Measurements from ENCODE around the gene SLC9A5. TPM values are rescaled to one million over a fixed set of nuclear protein-coding genes. Genes with fewer than 3 reads are reported as not detected.

Gene SLC9A5
- total RNA-seq, 1 donor from 2014 or later = 1.3 TPM

GRCh38 chr16:67228905-67229304 is 19.9 kb upstream of the SLC9A5 start:
- no peak for TF ChIP-seq CTCF (IDR thresholded peaks at IDR 0.05; ENCODE audit: borderline replicate concordance)
- Histone ChIP-seq H3K27ac (replicated peaks) (no peak overlapping the region), H3K4me1 (peaks cover 33% of the 10 kb centered on the region), H3K27me3 (ENCODE audit: low read depth) (no peaks in the 10 kb centered on the region), H3K9me3 (replicated peaks) (no peaks in the 10 kb centered on the region), H3K36me3 (peaks cover 58% of the 10 kb centered on the region), H3K4me3 (no peak overlapping the region)
- DNase-seq = no peak
- intact Hi-C loops (cut with micrococcal nuclease) = no loop called here

DNA sequence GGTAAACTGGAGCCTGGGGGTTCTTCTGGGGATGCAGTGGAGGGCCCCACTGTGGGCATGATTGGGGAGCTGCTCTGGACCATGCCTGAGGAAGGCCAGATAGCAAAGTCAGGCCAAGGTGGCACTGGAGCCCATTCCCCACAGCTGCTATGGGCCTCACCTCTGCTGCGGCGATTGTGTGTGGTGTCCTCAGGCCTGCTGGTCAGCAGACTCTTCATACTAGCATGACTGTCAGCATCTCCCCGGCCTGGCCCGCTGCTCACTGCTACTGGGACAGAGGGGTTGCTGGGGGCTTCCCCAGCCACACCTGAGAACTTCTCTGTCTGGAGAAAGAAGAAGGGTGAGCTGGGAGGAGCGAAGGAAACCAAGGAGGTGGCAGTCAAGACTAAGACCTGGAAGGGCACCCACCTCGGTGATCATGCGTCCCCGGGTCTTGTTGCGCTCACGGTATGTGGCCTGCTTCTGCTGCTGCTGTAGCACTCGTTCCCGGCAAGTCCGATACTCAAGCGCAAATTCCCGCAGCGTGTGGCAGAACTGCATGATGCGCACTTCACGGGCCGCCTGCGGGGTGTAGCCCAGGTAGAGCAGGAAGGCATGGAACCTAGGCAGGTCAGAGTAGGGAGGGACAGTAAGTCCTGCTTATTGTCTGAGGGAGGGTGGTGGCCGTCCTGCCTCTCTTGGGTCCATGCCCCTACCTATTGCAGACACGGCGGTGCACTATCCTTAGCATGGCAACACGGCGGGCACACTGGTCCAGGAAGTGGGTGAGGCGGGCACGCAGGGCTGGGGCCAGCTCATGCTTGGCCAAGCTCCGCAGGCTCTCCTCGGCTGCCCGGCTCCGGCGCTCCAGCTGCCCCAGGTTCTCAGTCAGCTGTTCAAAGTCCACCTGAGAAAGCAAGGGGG is 18.6 kb upstream of the SLC9A5 start:
- Histone ChIP-seq H3K27me3 (ENCODE audit: low read depth) (no peaks in the 10 kb centered on the region), H3K36me3 (peaks cover 70% of the 10 kb centered on the region), H3K27ac (replicated peaks) (no peak overlapping the region), H3K4me1 (peaks cover 33% of the 10 kb centered on the region), H3K9me3 (replicated peaks) (no peaks in the 10 kb centered on the region), H3K4me3 (no peak overlapping the region)
- intact Hi-C loops (cut with micrococcal nuclease) = no loop called here
- DNase-seq = no peak
- TF ChIP-seq CTCF (IDR thresholded peaks at IDR 0.05; ENCODE audit: borderline replicate concordance) = no peak

GRCh38 chr16:67230809-67231660 is 17.7 kb upstream of the SLC9A5 start:
- no peak for DNase-seq
- H3K27ac ChIP-seq (replicated peaks) = no peak overlapping the region

DNA sequence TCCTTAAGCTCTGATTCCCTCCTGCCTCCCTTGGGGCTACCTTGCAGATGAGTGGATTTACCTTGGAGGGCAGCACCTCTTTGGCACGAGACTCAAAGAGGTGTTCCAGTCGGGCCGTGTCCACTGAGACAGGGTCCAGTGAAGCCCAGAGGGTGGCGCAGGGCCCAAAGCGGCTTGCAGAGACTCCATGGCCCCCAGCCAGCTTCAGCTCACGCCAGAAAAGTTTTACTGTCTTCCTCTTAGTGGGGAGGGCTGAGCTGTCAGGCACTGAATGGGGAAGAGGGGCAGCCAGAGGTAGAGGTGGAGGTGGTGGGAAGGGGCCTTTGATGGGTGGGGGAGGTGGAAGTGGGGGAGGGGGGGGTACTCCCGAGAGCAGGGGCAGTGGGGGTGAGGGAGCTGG is 15.2 kb upstream of the SLC9A5 start:
- Histone ChIP-seq H3K27ac (replicated peaks) (no peak overlapping the region), H3K4me1 (no peaks in the 10 kb centered on the region), H3K4me3 (no peak overlapping the region), H3K9me3 (replicated peaks) (no peaks in the 10 kb centered on the region), H3K27me3 (ENCODE audit: low read depth) (no peaks in the 10 kb centered on the region), H3K36me3 (peaks cover 97% of the 10 kb centered on the region)
- intact Hi-C loops (cut with micrococcal nuclease) = no loop called here
- no peak for TF ChIP-seq CTCF (IDR thresholded peaks at IDR 0.05; ENCODE audit: borderline replicate concordance)
- DNase-seq = no peak

More at GRCh38 chr16:67230809-67231660, 17.7 kb upstream of the SLC9A5 start:
- no peak for TF ChIP-seq CTCF (IDR thresholded peaks at IDR 0.05; ENCODE audit: borderline replicate concordance)
- Histone ChIP-seq H3K4me1 (peaks cover 24% of the 10 kb centered on the region), H3K4me3 (no peak overlapping the region), H3K9me3 (replicated peaks) (no peaks in the 10 kb centered on the region), H3K36me3 (peaks cover 79% of the 10 kb centered on the region), H3K27me3 (ENCODE audit: low read depth) (no peaks in the 10 kb centered on the region)
- intact Hi-C loops (cut with micrococcal nuclease) = no loop called here

DNA sequence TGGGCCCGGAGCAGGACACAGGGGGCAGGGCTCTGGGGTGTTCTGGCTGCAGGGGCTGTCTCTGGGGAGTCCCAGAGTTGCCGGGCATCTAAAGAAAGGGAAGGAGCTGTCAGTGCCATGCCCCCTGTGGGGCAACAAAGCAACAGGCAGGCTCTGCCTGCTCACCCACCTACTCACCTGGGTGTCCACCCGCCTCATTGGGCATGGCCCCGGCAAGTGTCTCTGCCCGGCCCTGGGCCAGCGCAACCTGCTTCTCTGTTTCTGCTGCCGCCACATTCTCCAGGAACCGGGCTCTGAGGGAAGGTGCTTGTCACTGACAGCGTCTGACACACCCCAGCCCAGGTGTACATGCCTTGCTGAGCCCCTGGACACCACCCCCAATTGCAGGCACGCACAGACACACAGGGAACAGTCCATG is 14.6 kb upstream of the SLC9A5 start:
- no peak overlapping the region for H3K27ac ChIP-seq (replicated peaks)
- H3K9me3 ChIP-seq (replicated peaks) = no peaks in the 10 kb centered on the region
- H3K27me3 ChIP-seq (ENCODE audit: low read depth) = no peaks in the 10 kb centered on the region
- H3K4me3 ChIP-seq = no peak overlapping the region
- peaks cover 97% of the 10 kb centered on the region for H3K36me3 ChIP-seq
- DNase-seq = no peak
- intact Hi-C loops (cut with micrococcal nuclease) = no loop called here
- no peak for TF ChIP-seq CTCF (IDR thresholded peaks at IDR 0.05; ENCODE audit: borderline replicate concordance)
- no peaks in the 10 kb centered on the region for H3K4me1 ChIP-seq

Measured in left ventricle myocardium inferior (tissue), 1 donor.